Measurements from ENCODE around the gene TSPAN11.

Gene TSPAN11

DNA sequence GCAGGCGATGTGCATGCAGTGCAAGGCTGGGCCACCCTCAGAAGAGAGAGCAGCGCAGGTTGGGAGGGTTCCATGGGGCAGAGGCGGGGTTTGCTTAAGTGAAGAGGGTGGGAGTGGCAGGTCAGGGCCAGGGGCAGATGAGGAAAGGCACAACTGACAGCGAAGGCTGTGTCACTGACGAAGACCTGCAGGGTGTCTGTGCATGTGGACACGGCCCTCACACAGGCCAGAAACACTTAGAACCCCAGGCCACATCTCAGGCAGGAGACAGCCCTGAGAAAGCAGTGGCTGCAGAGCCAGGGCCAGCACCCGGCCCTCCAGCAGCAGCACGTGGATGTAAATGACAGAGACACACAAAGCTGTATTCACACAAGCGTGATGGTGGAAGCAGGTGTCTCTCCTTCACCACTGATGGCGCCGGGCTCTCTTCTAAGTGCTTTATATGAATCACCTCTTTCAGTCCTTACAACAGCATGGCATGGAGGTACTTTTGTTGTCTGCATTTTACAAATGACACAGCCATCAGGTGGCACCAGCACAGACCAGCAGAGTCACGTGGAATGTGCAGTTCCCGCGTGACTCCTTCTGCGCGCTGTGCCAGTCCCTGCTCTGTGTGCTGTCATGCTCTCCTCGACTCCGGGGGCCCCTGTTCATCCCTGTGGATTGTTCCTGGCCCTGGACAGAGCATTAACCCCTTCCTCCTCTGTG is 54.6 kb downstream of the TSPAN11 start:
- DNase-seq = peak; percentile 60

DNA sequence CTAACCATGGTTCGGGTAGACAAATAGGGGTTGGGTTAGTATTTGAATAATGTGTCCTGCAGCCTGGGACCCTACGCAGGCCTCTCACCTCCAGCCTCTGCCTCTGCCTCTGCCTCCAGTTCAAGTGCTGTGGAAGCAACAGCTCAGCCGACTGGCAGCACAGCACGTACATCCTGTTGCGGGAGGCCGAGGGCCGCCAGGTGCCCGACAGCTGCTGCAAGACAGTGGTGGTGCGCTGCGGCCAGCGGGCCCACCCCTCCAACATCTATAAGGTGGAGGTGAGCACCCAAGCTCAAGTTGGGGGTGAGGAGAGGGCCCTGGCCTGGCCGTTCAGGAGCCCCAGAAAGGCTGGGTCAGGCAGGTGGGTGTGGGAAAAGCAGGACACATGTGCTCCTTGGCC is 55.9 kb downstream of the TSPAN11 start:
- no peak for DNase-seq

DNA sequence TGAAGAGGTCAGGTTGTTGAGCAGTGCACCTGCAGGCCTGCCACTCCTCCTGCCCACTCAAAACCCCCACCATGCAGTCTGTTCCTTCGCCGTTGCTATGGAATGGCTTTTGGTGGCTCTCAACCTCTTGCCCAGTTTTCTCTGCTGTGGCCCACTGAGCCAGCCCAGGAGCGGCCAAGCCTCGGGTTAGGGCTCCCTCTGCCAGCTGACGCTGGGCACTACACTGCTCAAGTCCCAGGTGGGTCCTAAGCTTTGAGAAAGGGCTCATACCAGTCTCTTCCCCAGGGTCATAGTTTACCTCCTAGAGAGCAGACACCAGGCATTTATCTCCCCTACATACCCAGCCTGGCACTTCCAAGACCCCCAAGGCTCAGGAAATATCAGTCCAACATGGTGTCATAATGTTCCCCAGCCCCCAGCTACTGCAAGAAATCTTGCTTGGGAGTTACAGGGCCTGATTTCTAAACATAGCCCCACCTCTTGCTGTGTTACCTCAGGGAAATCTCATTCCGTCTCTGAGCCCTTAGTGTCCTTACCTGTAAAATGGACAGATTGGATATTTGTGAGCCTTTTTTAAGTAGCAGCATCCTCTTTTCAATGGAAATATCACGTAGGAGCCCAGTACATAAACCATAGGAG is 59.4 kb downstream of the TSPAN11 start:
- no peak for DNase-seq

DNA sequence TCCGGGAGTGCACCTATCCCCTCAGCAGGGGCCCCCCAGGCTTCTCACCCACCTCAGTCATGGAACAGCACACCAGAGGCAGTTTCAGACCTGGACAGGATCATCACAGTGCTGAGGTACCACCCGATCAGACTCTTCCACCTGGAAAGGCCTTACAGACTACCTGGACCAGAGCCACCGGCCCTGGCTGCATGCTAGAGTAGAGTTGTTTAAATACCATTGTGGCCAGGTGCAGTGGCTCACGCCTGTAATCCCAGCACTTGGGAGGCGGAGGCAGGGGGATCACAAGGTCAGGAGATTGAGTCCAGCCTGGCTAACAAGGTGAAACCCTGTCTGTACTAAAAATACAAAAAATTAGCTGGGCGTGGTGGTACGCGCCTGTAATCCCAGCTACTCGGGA is 61.5 kb downstream of the TSPAN11 start:
- no peak for DNase-seq

DNA sequence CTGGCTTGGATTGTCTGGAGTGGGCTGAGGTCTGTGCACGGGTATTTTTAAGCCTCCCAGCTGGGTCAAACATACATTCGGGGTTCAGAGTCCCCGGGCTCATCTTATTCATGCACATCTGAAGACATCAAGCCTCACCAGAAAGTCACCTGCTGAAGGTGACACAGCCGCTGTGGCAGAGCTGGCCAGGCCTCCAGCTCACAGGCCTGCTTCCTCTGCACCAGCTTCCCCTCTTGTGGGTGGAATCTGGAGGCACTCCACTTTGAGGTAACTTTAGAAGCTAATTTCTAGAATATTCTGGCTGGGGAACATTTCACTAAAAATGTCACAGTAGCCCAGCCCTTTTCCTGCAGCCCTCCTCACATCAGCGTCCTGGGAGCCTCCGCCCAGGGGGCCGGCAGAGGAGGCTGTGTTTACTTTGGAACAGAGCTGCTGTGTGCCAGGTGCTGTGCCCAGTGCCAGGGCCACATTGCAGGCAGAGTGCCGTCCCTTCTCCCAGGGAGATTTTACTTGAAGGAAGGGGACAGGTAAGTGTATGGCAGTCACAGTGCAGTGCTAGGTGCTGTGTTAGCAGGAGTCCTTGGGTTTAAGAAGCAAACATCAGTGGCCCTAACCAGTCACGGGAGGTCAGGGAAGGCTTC is 62.2 kb downstream of the TSPAN11 start:
- no peak for DNase-seq

DNA sequence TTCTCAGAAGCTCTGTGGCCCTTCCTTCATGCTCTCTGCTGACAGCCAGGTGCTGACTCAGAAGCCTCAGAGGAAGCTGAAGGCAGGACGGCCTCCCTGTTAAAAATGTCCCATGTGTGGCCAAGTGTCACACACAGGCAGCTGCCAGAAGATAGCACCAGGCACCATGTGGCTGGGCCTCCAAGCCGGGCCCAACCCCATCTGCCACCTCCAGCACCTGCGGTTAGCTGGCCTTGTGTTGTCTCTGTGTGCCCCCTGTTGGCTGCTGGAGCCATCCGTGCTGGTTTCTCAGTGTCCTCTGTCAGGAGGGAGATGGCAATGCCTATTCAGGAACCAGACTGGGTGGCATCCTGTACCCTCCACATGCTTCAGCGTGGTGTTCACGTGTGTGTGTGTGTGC is 63.2 kb downstream of the TSPAN11 start:
- no peak for DNase-seq

DNA sequence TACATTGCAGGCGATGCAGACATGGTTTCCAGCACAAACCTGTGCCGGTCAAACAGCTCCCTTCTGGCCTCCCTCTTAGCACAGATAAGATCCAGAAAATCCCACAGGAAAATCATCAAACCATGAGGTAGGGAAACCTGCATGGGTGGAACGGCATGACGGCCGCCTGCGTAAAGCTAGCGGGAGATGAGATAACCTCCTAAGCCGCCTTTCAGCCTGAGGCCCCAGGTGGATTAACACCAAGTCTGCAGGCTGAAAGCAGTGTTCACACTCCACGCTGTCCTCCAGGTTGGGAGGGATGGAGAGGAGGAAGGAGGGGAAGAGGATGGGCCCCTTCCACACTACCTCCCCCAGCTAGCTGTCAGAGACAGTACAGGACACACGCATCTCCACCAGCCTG is 63.8 kb downstream of the TSPAN11 start:
- DNase-seq = no peak

DNA sequence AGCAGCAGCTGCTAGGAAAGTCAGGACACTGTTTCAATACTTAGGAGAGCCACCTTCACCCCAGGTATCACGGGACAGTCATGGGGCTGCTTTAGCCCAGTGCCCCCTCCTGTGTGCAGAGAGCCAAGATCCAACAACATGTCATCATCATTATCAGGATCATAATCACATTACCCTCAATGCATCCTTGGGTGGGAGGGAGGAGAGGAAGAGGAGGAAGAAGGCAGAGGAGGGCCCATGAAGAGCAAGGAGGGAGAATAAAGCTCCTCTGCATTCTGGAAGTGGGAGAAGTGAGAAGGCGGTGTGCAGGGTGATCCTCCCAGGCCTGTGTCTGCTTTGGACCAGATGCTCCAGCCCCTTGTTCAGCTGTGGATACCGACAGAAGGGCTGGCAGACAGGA is 64.2 kb downstream of the TSPAN11 start:
- no peak for DNase-seq

DNA sequence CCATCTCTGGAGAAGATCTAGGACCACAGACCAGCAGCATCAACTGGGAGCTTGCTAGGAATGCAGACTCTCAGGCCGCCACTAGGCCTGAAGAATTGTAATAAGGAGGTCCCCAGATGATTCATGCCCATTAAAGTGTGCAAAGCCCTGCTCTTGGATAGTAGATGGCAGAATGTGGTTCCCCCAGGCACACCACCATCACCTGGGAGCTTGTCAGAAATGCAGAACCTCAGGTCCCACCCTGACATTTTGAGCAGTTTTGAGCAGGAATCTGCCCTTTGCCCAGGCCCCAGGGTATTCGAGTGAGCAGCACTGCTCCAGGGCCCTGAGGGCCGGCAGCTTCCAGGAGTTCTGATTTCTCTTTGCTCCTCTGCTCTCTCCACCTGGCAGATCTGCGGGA is 64.9 kb downstream of the TSPAN11 start:
- DNase-seq = no peak

DNA sequence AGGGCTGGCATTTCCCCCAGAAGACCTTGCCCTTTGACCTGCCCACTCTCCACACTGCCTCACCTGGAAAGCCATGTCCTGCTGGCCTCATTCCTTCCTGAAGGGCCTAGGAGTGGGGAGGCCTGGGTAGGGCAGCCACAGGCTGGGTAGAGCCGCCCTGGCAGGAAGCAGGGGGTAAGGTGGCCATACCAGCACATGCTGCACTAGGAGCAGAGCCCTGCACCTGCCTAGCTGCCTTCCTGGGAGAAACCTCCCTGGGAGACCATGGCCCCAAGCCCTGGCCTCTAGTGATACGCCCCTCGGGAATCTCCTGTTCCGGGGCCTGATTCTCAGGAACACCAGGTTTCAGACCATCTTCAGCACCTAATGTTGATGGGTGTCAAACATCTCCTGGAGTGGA is 65.8 kb downstream of the TSPAN11 start:
- DNase-seq = no peak

DNA sequence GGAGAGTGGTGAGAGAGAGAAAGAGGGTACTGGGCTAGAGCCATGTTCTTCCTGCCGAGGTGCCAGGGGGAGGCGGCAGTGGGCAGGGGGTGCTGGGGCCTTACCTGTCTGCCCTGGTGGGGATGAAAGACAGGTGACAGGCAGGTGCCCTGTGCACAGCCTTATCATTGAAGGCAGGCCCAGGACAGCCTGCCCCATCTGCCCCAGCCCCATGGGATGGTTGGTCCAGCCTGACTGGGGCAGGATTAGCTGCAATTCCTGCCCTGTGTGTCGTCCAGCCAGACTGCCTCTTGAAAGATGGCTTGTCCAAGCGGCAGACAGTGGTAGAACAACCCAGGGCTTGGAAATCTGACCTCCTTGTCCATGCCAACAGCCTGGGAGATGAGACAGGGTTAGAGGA is 67.2 kb downstream of the TSPAN11 start:
- DNase-seq = no peak

DNA sequence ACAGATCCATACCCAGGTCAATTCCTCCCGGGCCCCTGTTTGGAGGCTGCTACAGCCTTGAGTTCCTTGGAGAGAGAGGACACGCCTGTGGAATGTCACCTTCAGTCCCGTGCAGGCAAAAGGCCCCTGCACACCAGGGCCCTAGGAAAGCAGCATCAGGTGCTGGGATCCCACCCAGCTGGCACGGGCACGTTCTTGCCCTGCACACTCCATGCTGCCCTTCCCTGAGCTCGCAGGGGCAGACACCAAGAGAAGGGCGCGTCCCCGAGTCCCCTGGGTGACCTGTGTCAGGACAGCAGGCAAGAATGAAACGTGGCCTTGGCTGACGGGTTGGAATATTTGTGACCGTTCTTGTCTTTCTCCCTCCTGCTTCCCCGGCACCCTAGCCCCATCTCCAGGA is 67.7 kb downstream of the TSPAN11 start:
- no peak for DNase-seq

DNA sequence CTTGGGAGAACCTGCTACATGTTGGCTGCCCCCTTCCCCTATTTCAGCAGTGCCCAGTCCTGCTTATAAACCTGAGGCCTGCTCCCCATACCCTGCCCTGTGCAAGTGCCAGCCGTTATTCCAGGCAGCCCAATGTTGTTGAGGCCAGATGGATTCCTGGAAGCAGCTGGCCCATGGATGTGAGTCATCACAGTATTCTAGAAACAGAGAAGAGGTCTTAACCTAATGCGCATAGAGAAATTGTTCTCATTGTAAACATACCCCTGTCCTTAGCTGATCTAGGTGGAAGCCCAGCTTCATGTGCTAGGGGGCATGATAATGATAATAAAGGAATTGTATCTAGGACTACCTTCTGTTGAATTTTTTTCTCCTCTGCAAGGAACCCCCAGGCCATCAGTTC is 69.7 kb downstream of the TSPAN11 start:
- no peak for DNase-seq

DNA sequence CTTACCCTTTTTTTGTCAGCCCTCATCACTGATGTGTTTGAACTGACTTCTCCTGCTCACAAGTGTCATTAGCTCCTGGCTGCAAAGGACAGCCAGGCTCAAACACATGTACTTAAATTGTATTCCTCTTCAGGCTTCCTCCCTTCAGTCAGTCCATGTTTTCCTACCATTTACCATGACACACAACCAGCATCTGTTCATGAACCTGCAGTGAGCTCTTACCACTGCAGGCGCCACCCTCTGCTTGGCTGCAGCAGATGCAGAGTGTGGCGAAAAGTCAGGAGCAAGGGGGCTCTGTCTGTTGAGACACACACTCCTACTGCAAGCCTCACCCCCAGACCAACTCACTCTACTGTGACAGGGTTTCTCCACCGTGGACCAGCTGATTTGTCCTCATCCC is 70.2 kb downstream of the TSPAN11 start:
- DNase-seq = no peak

DNA sequence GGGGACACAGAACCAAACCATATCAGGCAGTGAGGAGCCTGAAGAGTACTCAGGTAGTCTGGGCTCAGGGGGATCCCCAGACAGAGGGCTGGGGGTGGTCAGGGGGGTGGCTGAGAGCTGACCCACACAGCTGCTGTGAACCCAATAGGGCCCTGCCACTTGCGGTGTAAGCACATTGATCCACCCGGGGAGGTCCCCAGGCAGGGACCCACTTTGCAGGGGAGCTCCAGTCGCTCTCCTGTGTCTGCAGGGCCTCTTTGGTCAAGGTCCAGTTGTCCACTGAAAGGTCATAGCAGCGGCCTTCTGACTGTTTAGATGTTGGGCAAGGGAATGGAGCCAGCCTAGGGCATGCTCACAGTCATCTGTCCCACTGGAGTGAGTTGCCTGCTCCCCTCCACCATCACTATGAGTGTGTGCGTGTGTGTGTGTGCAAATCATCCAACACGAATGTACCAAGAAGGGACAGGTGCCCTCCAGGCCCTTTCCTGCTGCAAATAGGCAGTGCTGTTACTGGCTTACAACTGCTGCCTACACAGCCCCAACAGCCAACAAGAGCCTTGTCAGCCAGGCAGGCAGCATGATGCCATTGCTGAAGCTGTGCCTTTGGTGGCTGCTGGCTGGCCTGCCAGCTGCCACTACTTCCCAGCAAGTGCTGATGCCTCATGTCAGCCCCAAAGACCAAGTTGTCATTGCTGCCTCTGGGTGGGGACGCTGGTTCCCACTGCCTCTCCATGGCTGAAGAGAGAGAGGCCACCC is 71.3 kb downstream of the TSPAN11 start:
- DNase-seq = no peak

DNA sequence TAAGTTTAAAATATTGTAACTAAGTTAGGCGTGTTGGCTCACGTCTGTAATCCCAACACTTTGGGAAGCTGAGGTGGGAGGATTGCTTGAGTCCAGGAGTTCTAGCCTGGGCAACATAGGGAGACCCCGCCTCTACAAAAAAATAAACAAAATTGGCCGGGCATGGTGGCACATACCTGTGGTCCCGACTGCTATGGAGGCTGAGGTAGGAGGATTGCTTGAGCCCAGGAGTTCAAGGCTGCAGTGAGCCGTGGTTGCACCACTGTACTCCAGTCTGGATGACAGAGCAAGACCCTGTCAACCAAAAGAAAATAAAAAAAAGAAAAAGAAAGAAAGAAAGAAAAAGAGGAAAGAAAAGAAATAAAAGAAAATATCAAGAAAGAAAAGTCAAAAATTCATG is 72.5 kb downstream of the TSPAN11 start:
- no peak for DNase-seq

DNA sequence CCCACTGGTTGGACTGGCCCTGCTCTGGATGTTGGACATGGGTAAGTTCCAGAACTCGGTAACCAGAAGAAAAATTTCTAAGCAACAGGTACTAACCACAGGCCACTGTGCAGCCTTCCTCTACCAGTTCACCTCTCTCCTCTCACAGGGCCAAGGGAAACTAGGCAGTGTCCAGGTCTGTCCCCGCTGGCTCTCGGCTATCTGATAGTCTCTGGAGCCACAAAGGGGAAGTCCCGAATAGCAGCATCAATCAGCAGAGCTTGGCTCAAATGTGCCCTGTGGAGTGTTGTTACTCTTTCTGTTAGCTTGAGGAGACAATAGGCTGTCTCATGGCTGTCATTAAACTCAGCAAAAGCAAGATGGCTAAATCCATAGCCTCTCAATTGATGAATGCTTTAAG is 73.2 kb downstream of the TSPAN11 start:
- no peak for DNase-seq

DNA sequence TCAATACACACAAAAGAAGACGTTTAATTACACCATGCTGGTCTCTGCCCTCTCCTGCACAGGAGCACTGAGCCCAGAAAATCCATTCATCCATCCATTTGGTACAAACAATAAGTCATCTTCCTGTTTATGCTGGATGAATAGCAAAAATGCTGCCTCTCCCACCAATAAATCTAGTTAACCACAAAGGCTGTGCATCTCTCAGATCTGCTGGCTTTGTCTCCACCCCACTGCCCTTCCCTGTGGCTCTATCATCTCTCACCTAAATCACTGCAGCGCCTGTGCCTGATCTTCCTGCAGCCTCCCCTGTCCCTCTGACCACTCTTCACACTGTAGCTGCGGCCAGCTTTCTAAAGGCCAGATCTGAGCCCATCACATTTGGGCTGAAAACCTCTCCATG is 74.2 kb downstream of the TSPAN11 start:
- no peak for DNase-seq

DNA sequence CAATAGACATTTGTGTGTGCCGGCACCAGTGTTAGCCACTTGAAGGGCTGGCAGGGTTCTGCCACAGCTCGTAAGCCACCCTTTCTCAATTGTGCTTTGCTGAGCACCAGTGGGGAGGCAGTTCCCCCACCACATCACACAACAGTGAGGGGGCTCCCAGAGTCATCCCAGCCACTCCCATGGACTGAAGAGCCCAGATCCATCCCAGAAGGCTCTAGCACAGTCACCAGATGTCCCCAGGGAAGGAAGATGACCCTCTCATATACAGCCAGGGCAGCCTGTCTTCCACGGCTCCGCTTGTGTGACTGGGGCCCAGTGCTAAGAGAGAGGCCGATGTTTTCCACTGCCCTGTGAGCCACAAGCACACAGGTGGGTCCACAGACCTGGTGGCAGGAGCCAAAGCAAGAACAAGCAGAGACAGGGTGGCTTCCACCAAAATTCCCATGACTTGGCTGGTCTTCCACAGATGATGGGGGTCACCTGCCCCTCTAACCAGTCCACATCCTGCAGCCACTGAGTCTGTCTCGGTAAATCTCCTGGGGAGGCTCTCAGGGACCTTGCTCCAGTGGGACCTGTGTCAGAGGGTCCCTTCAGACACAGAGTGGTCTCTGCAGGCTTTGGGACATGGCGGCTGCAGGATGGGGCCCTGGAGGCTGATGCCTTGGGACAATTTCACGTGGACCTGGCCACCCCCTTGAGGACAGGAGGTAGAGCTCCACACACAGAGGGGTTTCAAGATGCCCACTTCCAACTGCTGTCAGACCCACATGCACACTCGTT is 75.2 kb downstream of the TSPAN11 start:
- DNase-seq = no peak

DNA sequence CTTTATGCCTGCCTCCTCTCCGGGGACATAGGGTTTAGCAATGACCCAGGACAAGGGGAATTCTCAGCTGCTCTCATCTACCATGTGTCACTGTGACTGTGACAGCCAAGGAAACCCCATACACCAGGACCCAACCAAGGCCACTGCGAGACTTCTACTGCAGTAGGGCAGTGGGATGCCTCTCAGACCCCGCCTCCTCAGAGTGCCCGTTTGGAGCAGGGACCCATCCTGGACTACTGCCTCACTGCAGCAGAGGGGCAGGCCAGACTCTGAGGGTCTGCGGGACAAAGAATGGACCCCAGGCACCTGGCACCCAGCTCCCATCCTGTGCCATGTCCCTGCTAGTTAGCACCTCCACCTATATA is 75.8 kb downstream of the TSPAN11 start:
- no peak for DNase-seq

DNA sequence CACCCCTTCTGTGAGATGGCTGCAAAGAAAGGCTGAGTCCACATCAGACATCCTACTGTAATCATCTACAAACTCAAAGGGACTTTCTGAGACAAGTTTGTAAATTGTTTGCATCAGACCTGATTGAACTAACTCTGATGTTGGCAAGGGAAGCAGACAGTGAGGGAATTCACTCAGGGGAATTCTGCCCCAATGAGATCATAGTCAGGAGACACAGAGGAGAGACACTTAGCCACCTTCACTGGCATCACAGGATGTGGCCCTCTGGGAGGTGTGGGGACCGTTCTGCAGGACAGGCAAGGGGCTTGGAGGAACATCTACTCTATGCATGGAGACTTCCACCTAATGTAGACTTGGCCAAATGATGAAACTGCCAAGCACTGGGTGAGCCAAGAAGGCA is 76.5 kb downstream of the TSPAN11 start:
- no peak for DNase-seq

DNA sequence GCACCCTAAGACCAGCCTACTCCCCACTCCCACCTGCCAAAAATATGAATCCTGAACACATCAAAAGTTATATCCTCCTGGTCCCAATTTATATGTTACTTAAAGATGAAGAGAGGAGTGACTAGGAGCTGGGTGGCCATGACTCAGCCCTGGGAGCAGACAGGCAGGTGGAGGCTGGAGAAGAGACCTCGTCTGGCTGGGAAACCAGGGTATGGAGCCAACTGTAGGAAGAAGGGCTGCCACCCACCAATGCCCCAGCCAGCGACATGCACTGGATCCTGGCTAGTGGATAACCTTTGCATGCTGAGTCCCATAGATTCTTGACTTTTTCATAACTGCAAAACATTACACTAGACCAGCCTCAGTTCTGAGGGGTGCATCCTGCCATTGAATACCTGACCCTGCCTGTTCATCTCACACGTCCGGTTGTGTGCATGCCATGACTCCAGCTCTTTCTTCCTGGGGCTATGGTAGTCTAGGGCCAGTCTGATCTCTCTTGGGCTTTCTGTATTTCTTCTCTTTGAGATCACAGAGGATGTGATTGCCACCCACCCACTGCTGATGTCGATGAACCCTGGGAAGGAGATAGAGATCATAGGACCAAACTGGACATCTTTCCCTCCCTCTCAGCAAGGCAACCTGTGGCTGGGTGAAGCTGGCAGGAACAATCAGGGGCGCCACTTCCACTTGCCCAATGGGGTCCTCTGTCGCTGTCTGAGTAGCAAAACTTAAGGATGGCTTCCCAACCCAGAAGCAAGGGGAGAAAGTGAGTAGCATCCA is 77.5 kb downstream of the TSPAN11 start:
- DNase-seq = no peak
